GM23248 (cell line): Measurements from ENCODE around the gene OMA1. TPM values are rescaled to one million over a fixed set of nuclear protein-coding genes. Genes with fewer than 3 reads are reported as not detected.

Source experiments
- DNase-seq: peaks from one replicate; pipeline ENCODE4 v3.0.0-alpha.2; 2015
- H2AFZ ChIP-seq: fragments of 200-600 bp; sonication (generic); 2 replicates; pipeline ENCODE4 v1.6.1; 2016; ENCODE audit warnings: antibody characterized with exemption
- H3F3A ChIP-seq: fragments of 200-600 bp; sonication (generic); 2 replicates; pipeline ENCODE4 v1.6.1; 2016; ENCODE audit warnings: mild to moderate bottlenecking, antibody characterized with exemption, mixed run types; ENCODE audit not compliant: insufficient read depth
- H3K27ac ChIP-seq: fragments of 200-600 bp; sonication (generic); 2 replicates; pipeline ENCODE4 v1.5.1; 2016; ENCODE audit warnings: mild to moderate bottlenecking
- H3K27me3 ChIP-seq: fragments of 200-600 bp; sonication (generic); replicated peaks from 2 replicates; pipeline ENCODE4 v1.6.1; 2016; ENCODE audit warnings: mild to moderate bottlenecking; ENCODE audit not compliant: insufficient read depth
- H3K36me3 ChIP-seq: fragments of 200-600 bp; sonication (generic); 2 replicates; pipeline ENCODE4 v1.6.1; 2016; ENCODE audit warnings: low read depth, mild to moderate bottlenecking
- H3K4me1 ChIP-seq: fragments of 200-600 bp; sonication (generic); 2 replicates; pipeline ENCODE4 v1.6.1; 2016; ENCODE audit warnings: mild to moderate bottlenecking; ENCODE audit not compliant: insufficient read depth
- H3K4me2 ChIP-seq: fragments of 200-600 bp; sonication (generic); one replicate; pipeline ENCODE4 v1.6.1; 2016; ENCODE audit warnings: mild to moderate bottlenecking; ENCODE audit not compliant: unreplicated experiment
- H3K4me3 ChIP-seq: fragments of 200-600 bp; sonication (generic); 2 replicates; pipeline ENCODE4 v1.5.1; 2016; ENCODE audit warnings: mild to moderate bottlenecking
- H3K79me2 ChIP-seq: fragments of 200-600 bp; sonication (generic); 2 replicates; pipeline ENCODE4 v1.6.1; 2016; ENCODE audit warnings: mild to moderate bottlenecking; ENCODE audit not compliant: insufficient read depth
- H3K9ac ChIP-seq: fragments of 200-600 bp; sonication (generic); 2 replicates; pipeline ENCODE4 v1.6.1; 2016; ENCODE audit warnings: mild to moderate bottlenecking
- H3K9me2 ChIP-seq: fragments of 200-600 bp; sonication (generic); 2 replicates; pipeline ENCODE4 v1.6.1; 2016; ENCODE audit warnings: mixed run types, mild to moderate bottlenecking, moderate library complexity; ENCODE audit not compliant: insufficient read depth
- H3K9me3 ChIP-seq: fragments of 200-600 bp; sonication (generic); one replicate; pipeline ENCODE4 v1.6.1; 2017; ENCODE audit warnings: low read depth
- H4K20me1 ChIP-seq: fragments of 200-600 bp; sonication (generic); 2 replicates; pipeline ENCODE4 v1.6.0; 2016; ENCODE audit not compliant: insufficient read depth
- EZH2 ChIP-seq: fragments of 200-600 bp; sonication (generic); IDR thresholded peaks from 2 replicates; pipeline ENCODE4 v1.6.1; 2018; ENCODE audit warnings: antibody characterized with exemption, mild to moderate bottlenecking; ENCODE audit not compliant: insufficient read depth, poor library complexity, severe bottlenecking
- EZH2phosphoT487 ChIP-seq: fragments of 200-600 bp; sonication (generic); IDR thresholded peaks from 2 replicates; pipeline ENCODE4 v1.6.1; 2018; ENCODE audit warnings: antibody characterized with exemption, moderate library complexity, mild to moderate bottlenecking, low read depth; ENCODE audit not compliant: insufficient read depth
- WGBS, 2 experiments: methylation state at CpG; one replicate each; pipeline ENCODE4 v1.1.6; 2015 to 2017; ENCODE audit warnings: low lambda C conversion rate in 2 of 2, low coverage in 1 of 2; ENCODE audit errors: missing lambda C conversion rate in 2 of 2; 5-methylcytosine and 5-hydroxymethylcytosine counted together
- in situ Hi-C: fragments of 300-500 bp; cut with MboI; formaldehyde crosslinking; loops from 2 replicates; pipeline ENCODE4 v1.15.0; 2020
- polyA plus RNA-seq: library from polyadenylated mRNA; unstranded; fragments of >200 nt; fragmentation: Nextera tagmentation; extraction: Ambion mirVana; gene quantifications from 2 replicates; pipeline ENCODE4 v1.2.1, GENCODE V29; 2016
- total RNA-seq: library from RNA; depleted of rRNA; stranded (reverse); fragments of >200 nt; shearing (Covaris generic); gene quantifications from 2 replicates; pipeline ENCODE4 v1.2.3, GENCODE V29; 2014

The OMA1 gene
- total and polyA plus RNA-seq, 2 experiments from 2014 or later: 13.2 to 14.0 TPM

DNA sequence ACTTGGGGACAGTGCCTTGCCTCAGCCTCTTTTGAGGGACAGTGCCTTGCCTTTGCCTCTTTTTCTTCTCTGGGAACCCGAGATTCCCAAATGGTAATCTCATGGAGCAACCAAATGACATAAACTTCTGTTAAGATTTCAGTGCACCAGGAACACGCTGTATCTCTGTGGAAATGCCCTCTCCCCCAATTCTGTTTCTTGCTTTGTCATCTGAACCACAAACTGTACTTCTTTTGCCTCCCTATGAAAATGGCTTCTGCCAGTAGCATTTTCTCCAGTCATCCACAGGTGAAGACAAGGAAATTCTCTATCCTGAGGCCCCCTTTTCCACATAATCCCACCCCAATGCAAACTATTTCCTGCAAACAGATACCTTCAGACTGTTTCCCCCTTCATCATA is 66.3 kb downstream of the OMA1 start:
- H3K79me2 ChIP-seq: no peaks in the 10 kb centered on the region
- H3K36me3 ChIP-seq: no peaks in the 10 kb centered on the region
- no peak overlapping the region for H3K4me2 ChIP-seq
- H3K27ac ChIP-seq: no peak overlapping the region
- no peaks in the 10 kb centered on the region for H4K20me1 ChIP-seq
- H3K9me3 ChIP-seq: no peaks in the 10 kb centered on the region
- TF ChIP-seq EZH2: no peak
- no peak for TF ChIP-seq EZH2phosphoT487
- H3F3A ChIP-seq: no peaks in the 10 kb centered on the region
- H3K9me2 ChIP-seq: no peaks in the 10 kb centered on the region
- no peaks in the 10 kb centered on the region for H3K4me1 ChIP-seq
- H2AFZ ChIP-seq: no peak overlapping the region
- no peak for DNase-seq
- WGBS, 2 experiments: 80 to 84% methylated on average over 2 of the region's 2 CpGs
- in situ Hi-C loops: no loop called here
- no peak overlapping the region for H3K4me3 ChIP-seq
- no peaks in the 10 kb centered on the region for H3K27me3 ChIP-seq
- no peak overlapping the region for H3K9ac ChIP-seq

DNA sequence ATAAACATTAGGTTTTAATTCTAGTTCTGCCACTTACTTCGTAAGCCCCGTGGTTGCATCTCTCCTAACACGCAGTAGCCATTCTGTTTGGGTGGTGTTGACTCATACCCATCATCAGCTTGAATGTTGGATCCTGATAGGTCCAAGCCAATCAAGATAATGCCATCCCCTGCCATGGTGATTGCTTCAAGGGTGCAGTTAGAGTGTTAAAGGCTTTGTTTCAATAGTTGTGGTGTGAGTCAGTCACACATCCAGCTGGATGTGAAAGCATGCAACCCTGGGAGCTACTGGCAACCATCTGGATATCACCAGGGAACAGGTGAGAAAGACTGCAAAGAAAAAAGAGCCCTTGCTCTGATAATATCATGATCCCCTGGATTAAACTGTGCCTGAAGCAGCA is 69.1 kb downstream of the OMA1 start:
- no peaks in the 10 kb centered on the region for H3F3A ChIP-seq
- H3K4me2 ChIP-seq: no peak overlapping the region
- TF ChIP-seq EZH2phosphoT487: no peak
- no peak for TF ChIP-seq EZH2
- no peak overlapping the region for H3K4me3 ChIP-seq
- no peaks in the 10 kb centered on the region for H3K9me2 ChIP-seq
- in situ Hi-C loops: no loop called here
- no peaks in the 10 kb centered on the region for H3K79me2 ChIP-seq
- H3K36me3 ChIP-seq: no peaks in the 10 kb centered on the region
- H3K27me3 ChIP-seq: no peaks in the 10 kb centered on the region
- H3K9ac ChIP-seq: no peak overlapping the region
- no peak for DNase-seq
- no peaks in the 10 kb centered on the region for H3K4me1 ChIP-seq
- H3K9me3 ChIP-seq: no peaks in the 10 kb centered on the region
- H4K20me1 ChIP-seq: no peaks in the 10 kb centered on the region
- H2AFZ ChIP-seq: no peak overlapping the region
- 91 to 93% methylated on average over 3 of the region's 3 CpGs for WGBS, 2 experiments
- H3K27ac ChIP-seq: no peak overlapping the region

DNA sequence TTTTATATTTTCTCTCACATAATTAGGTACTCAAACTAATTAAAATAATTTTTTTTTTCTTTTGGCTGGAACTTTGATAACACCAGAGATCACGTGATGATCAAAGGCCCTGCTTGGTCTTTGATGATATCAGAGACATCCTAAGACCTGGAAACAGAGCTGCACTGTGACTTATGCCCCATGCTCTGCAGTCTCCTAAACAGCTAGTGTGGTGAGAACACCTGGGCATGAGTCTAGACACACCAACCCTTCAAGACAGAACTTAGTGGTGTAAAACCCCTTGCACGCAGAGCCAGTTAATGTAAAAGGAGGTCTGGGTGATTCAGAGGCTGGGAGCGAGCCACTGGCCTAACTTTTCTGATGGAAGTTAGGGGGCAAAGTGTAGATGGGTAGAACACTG is 70.3 kb downstream of the OMA1 start:
- H3K27ac ChIP-seq: no peak overlapping the region
- no peak overlapping the region for H2AFZ ChIP-seq
- DNase-seq: no peak
- H4K20me1 ChIP-seq: no peaks in the 10 kb centered on the region
- in situ Hi-C loops: no loop called here
- TF ChIP-seq EZH2: no peak
- TF ChIP-seq EZH2phosphoT487: no peak
- H3K4me3 ChIP-seq: no peak overlapping the region
- no peaks in the 10 kb centered on the region for H3K36me3 ChIP-seq
- WGBS, 2 experiments: 72 to 77% methylated on average over 3 of the region's 3 CpGs
- no peaks in the 10 kb centered on the region for H3K4me1 ChIP-seq
- no peaks in the 10 kb centered on the region for H3F3A ChIP-seq
- no peaks in the 10 kb centered on the region for H3K27me3 ChIP-seq
- no peak overlapping the region for H3K9ac ChIP-seq
- no peaks in the 10 kb centered on the region for H3K79me2 ChIP-seq
- no peaks in the 10 kb centered on the region for H3K9me2 ChIP-seq
- H3K9me3 ChIP-seq: no peaks in the 10 kb centered on the region
- H3K4me2 ChIP-seq: no peak overlapping the region

GRCh38 chr1:58469476-58469875 is 77.0 kb downstream of the OMA1 start:
- Histone ChIP-seq H3F3A (no peaks in the 10 kb centered on the region), H3K27me3 (no peaks in the 10 kb centered on the region; the same call in 1 of the 2 replicates), H3K9ac (no peak overlapping the region), H3K4me2 (no peak overlapping the region), H3K4me1 (no peaks in the 10 kb centered on the region), H4K20me1 (no peaks in the 10 kb centered on the region), H3K9me2 (no peaks in the 10 kb centered on the region), H3K79me2 (no peaks in the 10 kb centered on the region), H3K4me3 (no peak overlapping the region), H2AFZ (no peak overlapping the region), H3K27ac (no peak overlapping the region), H3K9me3 (no peaks in the 10 kb centered on the region), H3K36me3 (no peaks in the 10 kb centered on the region)
- WGBS, 2 experiments: 66 to 76% methylated on average over 3 of the region's 3 CpGs
- in situ Hi-C loops: no loop called here
- no peak for TF ChIP-seq EZH2
- no peak for TF ChIP-seq EZH2phosphoT487
- no peak for DNase-seq

DNA sequence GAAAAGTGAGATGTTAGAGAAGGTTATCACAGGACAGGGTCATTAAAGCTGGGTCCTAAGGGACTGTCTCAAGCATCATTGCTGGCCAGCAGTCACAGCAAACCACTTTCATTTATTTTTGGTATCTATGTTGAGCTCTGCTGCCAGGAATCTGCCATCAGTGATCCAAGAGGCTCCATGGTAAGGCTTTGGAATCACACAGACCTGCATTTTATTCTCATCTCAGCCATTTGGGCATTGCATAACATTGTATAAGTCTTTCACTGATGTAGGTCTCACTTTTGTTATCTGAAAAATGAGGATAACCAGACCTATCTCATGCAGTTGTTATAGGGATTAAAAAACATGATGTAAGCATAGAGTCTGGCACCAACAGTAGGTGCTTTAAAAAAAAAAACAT is 77.5 kb downstream of the OMA1 start:
- no peak overlapping the region for H2AFZ ChIP-seq
- no peaks in the 10 kb centered on the region for H3K9me3 ChIP-seq
- no peak overlapping the region for H3K9ac ChIP-seq
- H3K4me2 ChIP-seq: no peak overlapping the region
- no peaks in the 10 kb centered on the region for H3K36me3 ChIP-seq
- in situ Hi-C loops: no loop called here
- no peaks in the 10 kb centered on the region for H3K9me2 ChIP-seq
- H3K27me3 ChIP-seq: no peaks in the 10 kb centered on the region; the same call in 1 of the 2 replicates
- no peaks in the 10 kb centered on the region for H3K79me2 ChIP-seq
- H3F3A ChIP-seq: no peaks in the 10 kb centered on the region
- H3K27ac ChIP-seq: no peak overlapping the region
- no peak for TF ChIP-seq EZH2
- TF ChIP-seq EZH2phosphoT487: no peak
- no peak overlapping the region for H3K4me3 ChIP-seq
- no peaks in the 10 kb centered on the region for H4K20me1 ChIP-seq
- DNase-seq: no peak
- no peaks in the 10 kb centered on the region for H3K4me1 ChIP-seq
